Activated T-helper 17 cell treated with anti-CD3 and anti-CD28 coated beads, Interleukin-2, amount 50 U/mL, for 72 hours (primary cell): ENCODE measurements around the gene CEBPA. TPM values are rescaled to one million over a fixed set of nuclear protein-coding genes. Genes with fewer than 3 reads are reported as not detected.

Source experiments
- ATAC-seq: fragments of 150-1000 bp; cut with Tn5 transposase; replicated peaks from 2 replicates; pipeline ENCODE4 v1.10.0; 2021; ENCODE audit warnings: mild to moderate bottlenecking, moderate library complexity
- H3K27ac Mint-ChIP-seq: one replicate; pipeline ENCODE4 v1.8.0; 2022; ENCODE audit warnings: mixed read lengths
- H3K27me3 Mint-ChIP-seq: one replicate; pipeline ENCODE4 v1.8.0; 2022; ENCODE audit warnings: mixed read lengths
- H3K36me3 Mint-ChIP-seq: one replicate; pipeline ENCODE4 v1.8.0; 2022; ENCODE audit warnings: low read depth, mild to moderate bottlenecking, mixed read lengths
- H3K4me1 Mint-ChIP-seq: one replicate; pipeline ENCODE4 v1.8.0; 2022; ENCODE audit warnings: mixed read lengths
- H3K4me3 Mint-ChIP-seq: one replicate; pipeline ENCODE4 v1.8.0; 2022; ENCODE audit warnings: mild to moderate bottlenecking, mixed read lengths
- H3K9me3 Mint-ChIP-seq: one replicate; pipeline ENCODE4 v1.8.0; 2022; ENCODE audit warnings: mixed read lengths
- total RNA-seq, 2 donors: library from RNA; stranded (reverse); gene quantifications; one replicate each; pipeline ENCODE4 v1.2.3, GENCODE V29; 2022

Gene CEBPA
- total RNA-seq, 2 donors from 2014 or later: 0.21 to 0.26 TPM

DNA sequence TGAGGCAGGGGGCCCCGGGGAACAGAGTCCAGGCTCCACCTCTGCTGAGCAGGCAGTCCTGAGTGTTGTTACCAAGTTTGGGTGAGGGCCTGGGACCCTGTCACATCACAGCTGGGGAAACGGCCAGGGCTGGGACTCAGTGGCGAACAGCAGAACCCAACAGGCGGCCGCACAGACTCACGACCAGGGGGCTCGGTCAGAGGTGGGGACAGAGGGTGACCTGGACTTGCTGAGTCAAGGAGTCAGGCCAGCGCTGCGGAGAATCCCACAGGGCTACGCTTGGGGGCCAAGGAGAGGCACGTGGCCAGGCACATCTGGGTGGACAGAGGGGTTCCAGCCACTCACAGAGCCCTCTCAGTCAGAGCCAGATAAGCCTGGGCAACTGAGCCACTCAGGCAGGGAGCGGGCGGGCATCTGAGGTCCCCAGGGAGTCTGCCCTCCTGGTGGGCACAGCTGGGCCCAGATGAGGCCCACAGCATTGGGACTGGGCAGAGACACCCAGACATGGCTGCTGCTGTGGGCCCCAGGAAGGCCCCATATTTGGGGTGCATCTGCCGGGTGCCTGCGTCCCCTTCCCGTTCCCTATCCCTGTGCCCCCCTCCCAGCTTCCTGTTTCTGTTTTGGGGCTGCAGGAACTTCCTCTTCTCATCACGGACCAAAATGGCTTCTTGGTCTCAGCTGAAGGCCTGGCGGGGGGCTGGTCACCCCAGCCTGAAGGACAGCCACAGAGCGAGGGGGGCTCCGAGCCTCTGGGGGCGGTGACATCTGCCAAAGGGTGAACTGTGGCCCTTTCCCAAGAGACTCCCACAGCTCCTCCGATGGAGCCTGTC lies 34.0 kb downstream of the CEBPA start:
- Mint-ChIP-seq H3K4me3 (no peak overlapping the region), H3K27ac (no peak overlapping the region), H3K36me3 (no peaks in the 10 kb centered on the region), H3K27me3 (no peaks in the 10 kb centered on the region), H3K9me3 (no peaks in the 10 kb centered on the region), H3K4me1 (no peaks in the 10 kb centered on the region)
- no peak for ATAC-seq

DNA sequence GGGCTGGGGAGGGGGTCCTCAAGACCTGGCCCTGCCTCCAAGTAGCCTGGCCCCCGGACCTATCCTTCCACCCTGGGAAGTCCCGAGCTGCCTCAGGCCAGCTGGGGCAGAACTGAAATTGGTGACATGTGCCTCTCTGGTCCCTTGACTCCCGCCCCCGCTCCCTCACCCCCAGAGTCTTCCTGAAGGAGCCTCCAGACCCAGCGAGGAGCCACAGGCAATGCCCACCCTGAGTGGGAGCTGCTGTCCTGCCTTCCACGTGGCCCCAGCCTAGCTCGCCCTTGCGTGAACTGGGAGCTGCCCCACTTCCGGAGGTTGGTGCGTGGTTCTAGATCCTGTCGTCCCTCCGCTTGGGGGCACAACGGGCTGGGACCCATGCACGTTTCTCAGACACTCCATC lies 34.6 kb downstream of the CEBPA start:
- Mint-ChIP-seq H3K4me1 (no peaks in the 10 kb centered on the region), H3K27me3 (no peaks in the 10 kb centered on the region), H3K36me3 (no peaks in the 10 kb centered on the region), H3K4me3 (no peak overlapping the region), H3K27ac (no peak overlapping the region), H3K9me3 (no peaks in the 10 kb centered on the region)
- ATAC-seq: no peak

- no peak for ATAC-seq
- no peak overlapping the region for H3K4me3 Mint-ChIP-seq
- no peak overlapping the region for H3K27ac Mint-ChIP-seq
- H3K27me3 Mint-ChIP-seq: peaks cover 2% of the 10 kb centered on the region
- no peaks in the 10 kb centered on the region for H3K36me3 Mint-ChIP-seq
- no peaks in the 10 kb centered on the region for H3K9me3 Mint-ChIP-seq
- H3K4me1 Mint-ChIP-seq: no peaks in the 10 kb centered on the region
Observed at GRCh38 chr19:33266974-33267484, 35.3 kb downstream of the CEBPA start.

DNA sequence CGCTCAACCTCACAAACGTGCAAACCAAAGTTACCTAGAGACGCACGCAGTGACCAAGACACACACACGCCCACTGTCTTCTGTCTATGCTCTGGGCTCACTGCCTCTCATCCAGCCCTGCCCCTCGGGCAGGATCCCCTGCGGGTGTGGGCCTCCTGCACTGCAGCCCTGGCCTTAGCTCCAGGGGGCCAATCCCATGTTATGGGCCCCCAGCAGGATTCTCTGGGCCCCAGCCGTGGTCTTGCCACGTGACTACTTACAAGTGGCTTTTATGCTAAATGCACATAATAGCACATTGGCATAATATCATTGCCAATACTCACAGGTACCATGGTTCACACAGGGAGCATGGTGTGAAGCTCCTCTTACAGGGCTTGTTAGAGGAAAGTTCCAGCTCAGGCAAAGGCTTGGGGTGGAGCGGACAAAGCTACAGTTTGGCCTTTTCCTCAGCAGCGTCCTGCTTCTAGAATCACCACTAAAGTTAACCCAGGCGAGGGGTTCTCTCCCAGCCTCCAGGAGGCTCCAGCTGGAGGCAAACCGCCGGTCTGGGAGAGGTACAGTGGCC lies 37.4 kb downstream of the CEBPA start:
- peaks cover 3% of the 10 kb centered on the region for H3K27me3 Mint-ChIP-seq
- no peaks in the 10 kb centered on the region for H3K4me1 Mint-ChIP-seq
- no peak overlapping the region for H3K4me3 Mint-ChIP-seq
- H3K9me3 Mint-ChIP-seq: no peaks in the 10 kb centered on the region
- no peak for ATAC-seq
- H3K36me3 Mint-ChIP-seq: no peaks in the 10 kb centered on the region
- H3K27ac Mint-ChIP-seq: no peak overlapping the region

GRCh38 chr19:33263325-33264023 lies 38.9 kb downstream of the CEBPA start:
- no peak overlapping the region for H3K27ac Mint-ChIP-seq
- no peak for ATAC-seq
- H3K4me1 Mint-ChIP-seq: no peaks in the 10 kb centered on the region
- no peak overlapping the region for H3K4me3 Mint-ChIP-seq
- peaks cover under 1% of the 10 kb centered on the region for H3K9me3 Mint-ChIP-seq
- no peaks in the 10 kb centered on the region for H3K36me3 Mint-ChIP-seq
- H3K27me3 Mint-ChIP-seq: peaks cover 6% of the 10 kb centered on the region

DNA sequence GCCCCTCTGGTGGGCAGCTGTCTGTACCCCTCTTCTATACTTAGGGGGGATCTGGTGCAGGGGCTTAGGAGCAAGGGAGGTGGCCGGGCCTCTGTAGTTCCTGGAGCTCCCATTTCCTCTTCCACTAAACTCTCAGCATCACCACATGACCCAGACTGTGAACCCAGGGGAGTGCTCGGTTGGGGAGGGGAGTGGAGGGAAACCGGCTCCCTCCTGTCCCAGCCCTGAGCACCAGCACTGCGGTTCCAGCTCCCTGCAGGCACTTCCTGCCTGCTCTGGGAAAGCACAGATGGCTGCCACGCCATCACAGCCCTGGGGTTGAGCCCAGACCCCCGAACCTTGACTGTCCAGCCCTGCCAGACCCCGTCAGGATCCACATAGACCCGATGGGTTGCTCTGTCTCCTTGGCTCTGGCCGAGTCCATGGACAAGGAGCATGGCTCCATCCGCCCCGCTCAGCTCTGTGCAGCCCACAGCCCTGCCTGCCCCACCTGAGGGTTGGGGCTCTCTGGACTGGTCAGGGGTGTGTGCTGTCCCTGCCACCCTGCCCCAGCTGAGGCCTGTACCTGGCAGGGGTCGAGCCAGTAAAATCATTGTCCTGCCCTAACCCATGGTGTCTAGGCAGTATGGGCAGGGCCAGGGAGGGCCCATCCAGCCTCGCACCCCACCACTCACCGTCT lies 40.7 kb downstream of the CEBPA start:
- no peaks in the 10 kb centered on the region for H3K36me3 Mint-ChIP-seq
- H3K4me3 Mint-ChIP-seq: no peak overlapping the region
- no peak for ATAC-seq
- peaks cover 6% of the 10 kb centered on the region for H3K27me3 Mint-ChIP-seq
- peaks cover 6% of the 10 kb centered on the region for H3K9me3 Mint-ChIP-seq
- H3K27ac Mint-ChIP-seq: no peak overlapping the region
- no peaks in the 10 kb centered on the region for H3K4me1 Mint-ChIP-seq

GRCh38 chr19:33260628-33261418 lies 41.5 kb downstream of the CEBPA start:
- Mint-ChIP-seq H3K27me3 (peaks cover 6% of the 10 kb centered on the region), H3K4me3 (no peak overlapping the region), H3K27ac (no peak overlapping the region), H3K36me3 (no peaks in the 10 kb centered on the region), H3K9me3 (peaks cover 6% of the 10 kb centered on the region), H3K4me1 (no peaks in the 10 kb centered on the region)
- ATAC-seq: no peak

DNA sequence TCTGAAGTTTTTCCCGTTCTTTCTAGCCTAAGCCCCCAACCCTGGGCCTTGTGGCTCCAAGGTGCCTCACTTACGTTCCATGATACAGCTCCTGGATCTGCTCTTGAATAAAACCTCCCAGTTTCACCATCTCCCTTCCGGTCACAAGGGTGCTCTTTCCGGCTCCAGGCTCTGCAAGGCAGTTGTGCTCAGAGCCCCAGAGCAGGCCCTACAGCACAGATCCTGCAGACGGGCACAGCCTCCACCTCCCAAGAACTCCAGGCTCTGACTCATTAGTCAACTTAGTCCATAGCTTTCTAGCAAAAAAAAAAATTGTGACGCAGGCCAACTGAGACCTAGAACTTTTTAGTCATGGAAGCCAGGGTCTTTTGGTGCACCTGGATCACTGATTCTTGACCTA lies 42.8 kb downstream of the CEBPA start:
- no peak overlapping the region for H3K27ac Mint-ChIP-seq
- H3K4me1 Mint-ChIP-seq: no peaks in the 10 kb centered on the region

DNA sequence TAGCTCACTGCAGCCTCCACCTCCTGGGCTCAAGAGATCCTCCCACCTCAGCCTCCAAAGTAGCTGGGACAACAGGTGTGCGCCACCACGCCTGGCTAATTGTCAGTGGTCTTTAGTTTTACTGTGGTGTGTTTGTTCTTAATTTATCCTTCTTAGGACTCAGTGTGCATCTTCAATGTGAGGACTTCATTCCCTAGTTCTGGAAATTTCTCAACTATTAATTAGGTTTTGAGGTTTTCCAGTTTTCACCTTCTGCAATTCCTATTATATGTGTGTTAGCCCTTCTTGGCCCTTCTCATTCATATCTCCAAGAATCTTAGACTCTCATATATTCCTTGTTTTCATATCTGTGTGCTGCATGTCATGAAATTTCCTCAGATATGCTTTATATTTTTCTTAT lies 44.5 kb downstream of the CEBPA start:
- no peaks in the 10 kb centered on the region for H3K36me3 Mint-ChIP-seq
- ATAC-seq: no peak
- no peaks in the 10 kb centered on the region for H3K4me1 Mint-ChIP-seq
- no peak overlapping the region for H3K27ac Mint-ChIP-seq
- no peak overlapping the region for H3K4me3 Mint-ChIP-seq
- H3K27me3 Mint-ChIP-seq: peaks cover 6% of the 10 kb centered on the region
- H3K9me3 Mint-ChIP-seq: peaks cover 6% of the 10 kb centered on the region

More for the DNA sequence above, 42.8 kb downstream of the CEBPA start:
- Mint-ChIP-seq H3K36me3 (no peaks in the 10 kb centered on the region), H3K4me3 (no peak overlapping the region), H3K27me3 (peaks cover 6% of the 10 kb centered on the region), H3K9me3 (peaks cover 6% of the 10 kb centered on the region)
- no peak for ATAC-seq

DNA sequence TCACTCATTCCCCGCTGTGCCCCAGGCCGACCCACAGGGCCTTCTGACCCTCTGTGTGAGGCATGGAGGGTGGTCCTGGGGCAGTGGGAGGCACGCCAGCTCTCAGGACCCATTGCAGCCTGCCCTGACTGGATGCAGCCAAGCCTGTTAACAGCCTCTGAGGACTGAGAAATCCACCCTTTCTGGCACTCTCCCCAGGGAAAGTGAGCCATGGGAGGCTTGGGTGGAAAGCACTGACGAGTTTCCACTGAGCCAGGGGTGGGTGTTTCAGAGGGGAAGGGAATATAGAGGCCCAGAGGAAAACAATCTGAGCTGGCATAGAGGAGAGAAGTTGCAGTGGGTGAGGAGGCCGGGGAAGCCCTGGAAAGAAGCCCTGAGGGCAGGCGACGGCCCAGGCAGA lies 46.1 kb downstream of the CEBPA start:
- Mint-ChIP-seq H3K27ac (no peak overlapping the region), H3K9me3 (peaks cover 6% of the 10 kb centered on the region), H3K27me3 (peaks cover 3% of the 10 kb centered on the region), H3K4me3 (no peak overlapping the region), H3K4me1 (no peaks in the 10 kb centered on the region), H3K36me3 (no peaks in the 10 kb centered on the region)
- no peak for ATAC-seq

- no peak overlapping the region for H3K4me3 Mint-ChIP-seq
- H3K36me3 Mint-ChIP-seq: no peaks in the 10 kb centered on the region
- no peak overlapping the region for H3K27ac Mint-ChIP-seq
- peaks cover 3% of the 10 kb centered on the region for H3K27me3 Mint-ChIP-seq
- peaks cover 6% of the 10 kb centered on the region for H3K9me3 Mint-ChIP-seq
- ATAC-seq: no peak
- no peaks in the 10 kb centered on the region for H3K4me1 Mint-ChIP-seq
Observed at GRCh38 chr19:33255781-33256180, 46.6 kb downstream of the CEBPA start.

- Mint-ChIP-seq H3K9me3 (peaks cover 6% of the 10 kb centered on the region), H3K27me3 (peaks cover under 1% of the 10 kb centered on the region), H3K36me3 (no peaks in the 10 kb centered on the region), H3K4me1 (no peaks in the 10 kb centered on the region), H3K4me3 (no peak overlapping the region), H3K27ac (no peak overlapping the region)
- ATAC-seq: no peak
Observed at GRCh38 chr19:33254245-33254824, 48.0 kb downstream of the CEBPA start.

DNA sequence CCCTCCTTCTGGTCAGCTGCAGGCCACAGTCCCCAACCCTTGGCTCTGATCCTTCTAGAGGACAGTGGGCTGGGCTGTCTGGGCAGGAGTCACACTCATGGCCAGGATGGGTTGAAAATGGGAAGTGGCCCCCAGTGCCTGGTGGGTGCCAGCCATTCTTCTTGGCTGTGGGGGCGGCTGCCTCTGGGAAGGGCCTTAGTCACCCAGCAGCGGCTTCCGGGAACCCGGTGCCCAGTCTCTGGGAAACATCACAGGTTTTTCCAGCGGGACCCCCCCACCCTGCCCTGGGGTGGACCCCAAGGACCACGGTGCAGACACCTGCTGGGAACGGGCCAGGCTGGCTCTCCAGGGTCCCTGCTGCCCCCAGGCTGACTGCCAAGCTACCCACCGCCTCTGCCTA lies 49.4 kb downstream of the CEBPA start:
- Mint-ChIP-seq H3K27ac (no peak overlapping the region), H3K4me1 (no peaks in the 10 kb centered on the region)

More for the DNA sequence above, 49.4 kb downstream of the CEBPA start:
- peaks cover under 1% of the 10 kb centered on the region for H3K9me3 Mint-ChIP-seq
- ATAC-seq: no peak
- H3K4me3 Mint-ChIP-seq: no peak overlapping the region
- H3K27me3 Mint-ChIP-seq: no peaks in the 10 kb centered on the region
- H3K36me3 Mint-ChIP-seq: no peaks in the 10 kb centered on the region
